GM12892 (cell line): ENCODE results near the gene UPP1. TPM values are rescaled to one million over a fixed set of nuclear protein-coding genes. Genes with fewer than 3 reads are reported as not detected.

Source experiments
- DNase-seq: peaks from one replicate; pipeline ENCODE4 v3.0.0; 2011; ENCODE audit not compliant: insufficient read length
- FAIRE-seq: peaks from 2 replicates; lab custom pipeline; 2011; peaks lifted over from hg19 to GRCh38; lab: Jason Lieb, UNC
- POLR2A ChIP-seq: IDR thresholded peaks from 2 replicates; pipeline ENCODE4 v1.6.1; 2011; ENCODE audit warnings: low read depth, low read length, control low read depth
- POLR2AphosphoS5 ChIP-seq: IDR thresholded peaks from 2 replicates; pipeline ENCODE4 v1.6.1; 2011; ENCODE audit warnings: low read depth, low read length, control low read depth
- TAF1 ChIP-seq: IDR thresholded peaks from 2 replicates; pipeline ENCODE4 v1.6.1; 2011; ENCODE audit warnings: low read depth, mild to moderate bottlenecking, control low read depth, low read length, borderline replicate concordance
- polyA plus RNA-seq: library from polyadenylated mRNA; unstranded; fragments of >200 nt; gene quantifications from one replicate; pipeline ENCODE4 v1.2.1, GENCODE V29; 2012; ENCODE audit warnings: missing spikeins, inconsistent platforms; ENCODE audit not compliant: missing spikeins

UPP1 gene
- polyA plus RNA-seq: 4.6 TPM

DNA sequence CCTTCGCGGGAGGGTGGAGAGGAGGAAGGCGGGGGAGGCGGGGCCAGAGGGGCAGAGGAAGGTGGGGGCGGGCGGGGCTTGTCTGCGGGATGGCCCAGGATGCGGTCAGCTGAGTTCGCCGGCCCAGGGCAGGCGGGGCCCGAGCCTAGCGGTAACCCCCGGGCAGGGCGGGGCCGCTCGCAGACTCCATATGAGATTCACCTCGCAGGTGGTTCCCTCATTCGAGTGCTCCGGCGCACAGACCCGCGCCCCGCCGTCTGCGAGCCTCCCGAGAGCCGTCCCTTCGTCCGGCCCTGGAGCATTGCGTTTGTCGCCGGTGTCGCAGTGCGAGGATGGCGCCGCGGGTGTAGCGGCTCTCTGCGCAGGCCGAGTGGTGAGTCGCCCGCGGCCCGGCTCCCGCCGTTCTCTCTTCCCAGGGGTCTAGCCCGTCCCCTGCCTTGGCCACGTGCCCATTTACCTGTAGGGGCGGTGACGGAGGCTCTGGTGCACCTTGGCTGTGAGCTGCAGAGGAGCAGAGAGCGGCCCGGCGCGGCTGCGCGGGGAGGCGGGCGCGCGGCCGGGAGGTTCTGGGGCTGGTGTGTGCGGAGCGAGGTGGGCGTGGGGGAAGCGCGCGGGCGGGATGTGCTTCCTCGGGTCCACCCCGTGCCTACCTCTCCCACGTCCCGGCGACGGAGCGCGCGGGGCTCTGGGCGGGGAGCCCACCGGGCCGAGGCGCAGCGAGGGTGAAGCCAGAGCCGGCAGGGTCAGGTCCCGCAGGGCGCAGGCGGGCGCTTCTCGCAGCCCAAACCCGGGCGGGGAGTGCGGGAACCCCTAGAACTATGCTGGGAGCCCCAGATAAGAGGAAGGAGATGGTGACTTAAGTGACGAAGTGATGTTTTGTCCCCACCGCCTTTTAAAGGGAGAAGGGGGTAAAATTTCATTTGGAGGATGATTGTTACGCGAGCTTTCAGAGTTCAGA lies at the start of gene UPP1:
Gene UPP1 (plus strand): TSS at position 220 of the 958 bp plus-strand sequence. CDS start 5,519 bp downstream, outside the sequence.
- DNase-seq (peak; percentile 27), FAIRE-seq (no peak)
- TF ChIP-seq POLR2AphosphoS5 (no peak), TAF1 (no peak), POLR2A (no peak; the same call in 1 of the 2 replicates)

DNA sequence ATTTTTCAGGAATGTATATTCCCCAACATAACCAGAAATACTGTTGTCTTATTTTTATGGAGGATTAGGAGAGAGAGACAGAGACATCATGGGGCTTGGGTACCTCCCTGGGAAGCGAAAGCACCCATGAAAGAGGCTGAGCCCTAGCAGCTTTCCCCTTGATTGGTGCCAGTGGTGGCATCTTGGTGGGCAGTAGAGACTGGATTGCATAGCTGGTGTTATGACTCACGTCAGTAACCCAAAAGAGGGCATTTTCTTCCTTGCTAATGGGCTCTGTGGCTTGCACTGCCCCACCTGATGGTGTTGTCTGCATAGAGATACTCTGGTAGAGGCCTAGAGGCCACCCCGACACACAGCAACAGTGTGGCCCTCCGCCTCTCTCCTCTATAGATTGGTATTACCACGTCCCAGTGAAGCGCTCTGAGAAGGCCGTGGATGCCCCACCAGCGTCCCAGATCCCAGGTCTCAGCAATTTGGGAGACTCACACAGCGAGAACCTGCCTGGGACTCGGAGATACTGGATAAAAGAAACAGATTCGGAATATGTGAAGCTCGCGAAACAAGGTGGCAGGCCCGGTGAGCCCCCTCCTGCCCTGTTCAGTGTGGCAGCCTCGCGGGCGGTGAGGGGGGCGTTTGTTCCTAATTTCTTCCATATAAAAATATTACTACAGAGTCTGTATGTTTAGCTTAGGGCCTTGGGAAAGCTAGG lies 48.0 kb upstream of the UPP1 start:
- TF ChIP-seq POLR2AphosphoS5 (no peak), TAF1 (no peak), POLR2A (no peak)
- no peak for FAIRE-seq
- DNase-seq: no peak

DNA sequence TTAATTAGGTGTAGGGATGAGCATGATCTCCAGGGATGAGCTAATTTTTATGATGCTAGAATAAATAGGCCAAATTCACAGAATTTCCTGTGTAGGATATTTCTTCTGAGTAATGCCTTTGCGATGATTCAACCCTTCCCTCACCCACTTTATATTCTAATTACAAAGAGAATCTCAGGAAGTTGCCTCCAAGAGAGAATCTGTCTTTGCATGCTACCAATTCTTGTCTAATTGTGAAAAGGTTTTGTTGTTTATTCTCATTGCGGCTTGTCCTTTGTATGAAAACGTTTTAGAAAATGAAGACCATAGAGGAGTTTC lies 47.5 kb upstream of the UPP1 start:
- DNase-seq (no peak), FAIRE-seq (no peak)

DNA sequence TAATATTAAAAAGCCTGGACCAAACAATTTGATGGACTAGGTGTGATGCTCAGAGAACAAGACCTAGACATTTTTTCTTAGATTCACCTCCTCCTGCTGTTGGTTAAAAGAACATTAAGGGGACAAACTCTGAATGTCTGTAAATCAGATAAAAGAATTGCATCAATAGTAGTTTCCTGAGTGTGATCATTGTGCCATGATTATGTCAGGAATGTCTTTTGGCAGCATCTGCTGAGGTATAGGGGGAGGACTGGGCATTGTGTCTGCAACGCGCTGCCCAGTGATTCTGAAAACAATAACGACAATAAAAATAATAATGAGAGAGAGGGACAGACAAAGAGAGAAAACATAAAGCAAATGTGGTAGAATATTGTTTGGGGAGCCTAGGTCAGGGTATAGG lies 46.8 kb upstream of the UPP1 start:
- FAIRE-seq: no peak
- TF ChIP-seq POLR2A: no peak
- TF ChIP-seq TAF1: no peak
- TF ChIP-seq POLR2AphosphoS5: no peak
- no peak for DNase-seq

More for the DNA sequence above, 47.5 kb upstream of the UPP1 start:
- TF ChIP-seq POLR2A (no peak), POLR2AphosphoS5 (no peak), TAF1 (no peak)

DNA sequence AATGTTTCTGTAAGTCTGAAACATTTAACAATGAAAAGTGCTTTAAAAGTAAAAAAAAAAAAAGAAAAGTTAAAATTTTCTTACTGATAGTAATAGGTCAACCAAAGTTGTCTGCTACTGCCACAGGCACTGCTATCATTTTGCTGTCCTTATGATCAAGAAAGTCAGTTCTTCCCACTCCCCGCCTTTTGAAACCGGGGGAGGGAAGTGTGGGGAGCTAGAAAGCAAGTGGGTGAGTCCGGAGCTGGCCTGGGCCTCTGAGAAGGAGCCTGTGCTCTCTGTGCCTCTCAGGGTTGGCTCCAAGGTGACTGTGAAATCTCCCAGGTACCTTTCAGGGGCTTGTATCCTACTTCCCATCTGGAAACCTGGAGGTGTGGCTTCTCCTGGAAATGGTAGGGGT lies 46.4 kb upstream of the UPP1 start:
- FAIRE-seq: no peak
- TF ChIP-seq POLR2AphosphoS5 (no peak), TAF1 (no peak), POLR2A (no peak)

DNA sequence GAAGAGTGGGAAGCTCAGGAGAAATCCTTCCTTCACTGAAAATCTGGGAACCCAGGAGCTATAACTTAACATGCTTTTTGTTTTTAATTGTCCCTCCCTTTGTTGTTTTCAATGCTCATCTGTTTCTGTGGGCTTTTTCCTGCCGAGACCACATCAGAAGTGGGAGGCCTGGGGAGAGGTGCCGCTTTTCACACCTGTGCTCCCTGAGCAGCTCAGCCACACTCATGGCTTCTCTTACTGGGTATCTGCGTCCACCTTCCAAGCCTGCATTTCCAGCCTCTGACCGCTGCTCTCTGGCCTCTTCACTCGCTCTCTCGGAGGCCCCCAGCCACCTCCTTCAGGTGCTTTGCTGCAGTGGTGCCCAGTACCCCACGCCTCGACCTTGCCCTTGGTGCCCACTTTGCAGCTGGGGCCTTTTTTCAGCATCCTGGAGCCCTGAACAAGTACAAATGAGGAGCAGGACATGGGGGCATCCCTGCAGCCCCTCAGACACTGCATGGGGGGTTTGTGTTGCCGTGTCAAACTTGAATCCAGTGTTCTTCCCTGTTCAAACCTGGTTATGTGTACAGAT lies 43.8 kb upstream of the UPP1 start:
- FAIRE-seq (no peak), DNase-seq (no peak)
- TF ChIP-seq TAF1 (no peak), POLR2A (no peak), POLR2AphosphoS5 (no peak)

More for the DNA sequence above, 46.4 kb upstream of the UPP1 start:
- DNase-seq: no peak

DNA sequence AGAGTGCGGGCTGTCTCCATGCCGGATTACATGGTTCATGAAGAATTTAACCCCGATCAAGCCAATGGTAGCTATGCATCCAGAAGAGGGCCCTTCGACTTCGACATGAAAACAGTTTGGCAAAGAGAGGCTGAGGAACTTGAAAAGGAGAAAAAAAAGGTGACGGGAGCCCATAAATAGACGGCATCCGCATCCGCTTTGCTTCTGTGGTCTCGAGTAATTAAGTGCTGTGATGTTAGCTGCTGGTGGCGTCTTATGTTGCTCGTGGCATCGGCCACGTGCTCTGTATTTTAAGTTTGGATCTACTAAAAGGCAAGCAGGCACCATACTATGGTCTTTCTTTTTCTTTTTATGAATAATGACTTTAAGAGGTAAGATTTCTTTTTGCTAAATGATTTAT lies 42.6 kb upstream of the UPP1 start:
- no peak for DNase-seq
- no peak for FAIRE-seq
- no peak for TF ChIP-seq POLR2AphosphoS5
- no peak for TF ChIP-seq POLR2A
- TF ChIP-seq TAF1: no peak

DNA sequence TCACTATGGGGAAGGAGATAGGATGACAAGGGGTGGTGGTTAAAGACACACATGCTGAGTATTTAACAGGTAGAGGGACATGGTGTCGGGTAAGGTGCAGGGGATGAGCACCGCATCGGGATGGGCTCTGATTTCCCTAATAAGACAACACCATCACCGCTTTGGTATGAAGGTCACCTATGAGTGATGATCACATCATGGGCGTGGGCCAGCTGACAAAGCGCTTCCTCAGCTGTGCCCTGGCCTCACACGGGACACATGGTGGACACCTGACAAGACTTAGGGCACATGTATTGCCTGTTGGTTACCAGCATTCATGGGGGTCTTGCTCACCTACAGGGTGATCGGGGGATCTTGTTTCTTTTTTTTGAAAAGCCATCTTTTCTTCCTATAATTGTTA lies 41.0 kb upstream of the UPP1 start:
- no peak for DNase-seq
- TF ChIP-seq TAF1 (no peak), POLR2AphosphoS5 (no peak), POLR2A (no peak)
- no peak for FAIRE-seq

DNA sequence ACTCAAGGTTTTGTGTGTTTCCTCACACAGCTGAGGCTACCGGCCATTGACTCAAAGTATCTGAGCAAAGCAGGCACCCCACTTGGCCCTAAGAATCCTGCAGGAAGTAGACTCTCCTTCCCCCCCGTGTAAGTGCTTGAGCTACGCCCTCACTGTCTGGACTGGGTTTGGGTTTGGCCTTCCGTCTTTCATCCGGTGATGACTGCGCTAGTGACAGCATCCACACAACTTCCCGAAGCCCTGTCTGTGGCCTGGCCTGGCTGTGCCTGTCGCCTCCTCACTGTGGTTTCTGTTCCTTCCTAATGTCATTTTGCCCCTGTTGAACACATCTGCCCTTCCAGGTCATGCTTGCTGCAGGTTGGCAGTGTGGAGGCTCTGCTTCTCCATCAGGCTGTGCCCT lies 39.2 kb upstream of the UPP1 start:
- no peak for FAIRE-seq
- TF ChIP-seq POLR2AphosphoS5: no peak
- no peak for TF ChIP-seq POLR2A
- no peak for TF ChIP-seq TAF1

DNA sequence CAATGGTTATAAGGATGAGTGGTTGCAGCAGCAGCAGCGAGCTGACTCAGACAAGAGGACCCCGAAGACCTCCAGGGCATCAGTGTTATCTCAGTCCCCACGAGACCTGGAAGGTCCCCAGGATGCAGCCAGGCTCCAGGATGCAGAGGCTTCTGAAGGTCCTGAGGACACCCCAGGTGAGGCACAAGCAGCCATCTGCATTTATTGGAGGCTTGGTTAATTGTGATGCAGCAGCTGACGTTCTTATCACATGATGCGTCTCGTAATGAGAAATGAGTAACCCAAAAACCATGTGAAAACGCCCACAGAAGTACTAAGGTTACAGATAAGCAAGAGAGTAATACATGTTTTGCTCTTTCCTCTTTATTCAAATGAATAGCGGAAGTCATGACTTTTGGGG lies 36.3 kb upstream of the UPP1 start:
- FAIRE-seq (no peak), DNase-seq (no peak)
- TF ChIP-seq POLR2AphosphoS5 (no peak), TAF1 (no peak), POLR2A (no peak)

More for the DNA sequence above, 39.2 kb upstream of the UPP1 start:
- DNase-seq: no peak

DNA sequence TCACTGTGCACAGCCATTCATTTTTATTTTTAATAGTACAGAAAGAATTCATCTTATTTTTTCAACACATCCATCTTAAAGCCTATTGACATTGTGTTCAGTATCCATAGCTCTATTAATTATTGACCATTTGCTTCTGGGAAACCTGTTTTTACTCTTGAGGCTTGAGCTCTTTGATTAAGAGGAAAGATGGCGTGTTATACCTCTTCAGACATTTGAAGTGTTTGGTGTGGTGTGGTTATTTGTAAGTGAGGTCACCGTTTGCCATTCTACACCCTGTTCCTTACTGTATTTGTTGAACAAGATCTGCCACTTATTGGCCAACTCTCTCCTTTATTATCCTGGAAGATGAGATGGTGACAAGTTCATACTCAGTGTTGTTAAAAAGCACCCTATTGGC lies 35.3 kb upstream of the UPP1 start:
- DNase-seq (no peak), FAIRE-seq (no peak)
- TF ChIP-seq POLR2A (no peak), POLR2AphosphoS5 (no peak), TAF1 (no peak)
